Right atrium auricular region (tissue), 2 donors: Measurements from ENCODE around the gene GPATCH4. TPM values are rescaled to one million over a fixed set of nuclear protein-coding genes. Genes with fewer than 3 reads are reported as not detected.
"Not testable (repeated sequence)": the region's sequence is repeated elsewhere in the genome, so short reads cannot be mapped to it uniquely, and the experiment has no call there.

Experiments
- DNase-seq: peaks from one replicate; pipeline ENCODE4 v3.0.0-alpha.2; 2019; ENCODE audit warnings: low spot score
- H3K27ac ChIP-seq, 2 donors: fragments of 200-600 bp; sonication (generic); 1 replicate in 1 of 2; 2 replicates in 1 of 2; pipeline ENCODE4 v1.5.1; 2016 to 2019
- H3K27me3 ChIP-seq, 2 donors: fragments of 200-600 bp; sonication (generic); one replicate each; pipeline versions ENCODE4 v1.5.1 to v1.6.0; 2017 to 2019
- H3K36me3 ChIP-seq: fragments of 200-600 bp; sonication (generic); one replicate; pipeline ENCODE4 v1.5.1; 2016
- H3K4me1 ChIP-seq, 2 donors: fragments of 200-600 bp; sonication (generic); one replicate each; pipeline versions ENCODE4 v1.5.1 to v1.6.0; 2017 to 2019
- H3K4me3 ChIP-seq, 2 donors: fragments of 200-600 bp; sonication (generic); 1 replicate in 1 of 2; 2 replicates in 1 of 2; pipeline ENCODE4 v1.5.1; 2017 to 2019; ENCODE audit warnings: mild to moderate bottlenecking in 1 of 2, moderate library complexity in 1 of 2
- H3K9me3 ChIP-seq, 2 donors: fragments of 200-600 bp; sonication (generic); one replicate each; pipeline ENCODE4 v1.5.1; 2019
- total RNA-seq, 2 donors: library from RNA; depleted of rRNA; stranded (reverse); fragments of >200 nt; gene quantifications; one replicate each; pipeline ENCODE4 v1.1.0, GENCODE V29; 2016
- TF ChIP-seq, protein P1 (sequence below), 2 donors: fragments of 200-600 bp; sonication (generic); IDR thresholded peaks; one replicate each; pipeline ENCODE4 v1.5.1; 2019; ENCODE audit warnings: antibody characterized with exemption in 2 of 2

Gene GPATCH4
- total RNA-seq, 2 donors from 2014 or later = 12.7 to 14.3 TPM

DNA sequence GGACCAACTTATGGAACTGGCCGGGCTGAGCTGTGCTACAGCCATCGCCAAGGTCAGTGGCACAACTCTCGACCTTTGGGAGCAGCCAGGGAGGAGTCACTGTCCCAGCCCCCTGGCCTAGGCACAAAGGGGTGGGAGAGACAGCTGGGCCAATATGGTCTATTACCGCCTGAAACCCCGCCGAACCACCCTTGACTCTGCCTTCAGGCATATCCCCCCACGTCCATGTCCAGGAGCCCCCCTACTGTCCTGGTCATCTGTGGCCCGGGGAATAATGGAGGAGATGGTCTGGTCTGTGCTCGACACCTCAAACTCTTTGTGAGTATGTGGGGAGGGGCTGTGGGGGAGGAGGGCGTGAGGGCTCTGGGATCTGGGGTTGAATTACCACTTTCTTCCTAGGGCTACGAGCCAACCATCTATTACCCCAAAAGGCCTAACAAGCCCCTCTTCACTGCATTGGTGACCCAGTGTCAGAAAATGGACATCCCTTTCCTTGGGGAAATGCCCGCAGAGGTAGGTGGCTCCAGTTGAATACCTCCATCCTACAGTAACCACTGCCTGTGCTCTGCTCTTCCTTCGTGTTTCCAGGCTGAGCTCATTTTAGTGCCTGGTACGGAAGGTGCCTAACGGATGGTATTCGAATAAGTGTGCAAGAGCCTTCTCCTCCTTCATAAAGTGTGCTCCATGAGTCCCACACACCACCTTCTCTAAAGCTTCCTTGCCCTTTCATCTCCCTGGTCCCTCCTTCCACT, 8.9 kb downstream of the GPATCH4 start:
- H3K9me3 ChIP-seq = no peaks in the 10 kb centered on the region
- H3K4me1 ChIP-seq = peaks cover 0 to 14% of the 10 kb centered on the region in 2 donors
- H3K4me3 ChIP-seq = peak overlapping the region; percentile 55 to 71
- H3K27ac ChIP-seq = peak overlapping the region; percentile 84 to 86
- peaks cover 27% of the 10 kb centered on the region for H3K36me3 ChIP-seq
- TF ChIP-seq, protein P1, sequence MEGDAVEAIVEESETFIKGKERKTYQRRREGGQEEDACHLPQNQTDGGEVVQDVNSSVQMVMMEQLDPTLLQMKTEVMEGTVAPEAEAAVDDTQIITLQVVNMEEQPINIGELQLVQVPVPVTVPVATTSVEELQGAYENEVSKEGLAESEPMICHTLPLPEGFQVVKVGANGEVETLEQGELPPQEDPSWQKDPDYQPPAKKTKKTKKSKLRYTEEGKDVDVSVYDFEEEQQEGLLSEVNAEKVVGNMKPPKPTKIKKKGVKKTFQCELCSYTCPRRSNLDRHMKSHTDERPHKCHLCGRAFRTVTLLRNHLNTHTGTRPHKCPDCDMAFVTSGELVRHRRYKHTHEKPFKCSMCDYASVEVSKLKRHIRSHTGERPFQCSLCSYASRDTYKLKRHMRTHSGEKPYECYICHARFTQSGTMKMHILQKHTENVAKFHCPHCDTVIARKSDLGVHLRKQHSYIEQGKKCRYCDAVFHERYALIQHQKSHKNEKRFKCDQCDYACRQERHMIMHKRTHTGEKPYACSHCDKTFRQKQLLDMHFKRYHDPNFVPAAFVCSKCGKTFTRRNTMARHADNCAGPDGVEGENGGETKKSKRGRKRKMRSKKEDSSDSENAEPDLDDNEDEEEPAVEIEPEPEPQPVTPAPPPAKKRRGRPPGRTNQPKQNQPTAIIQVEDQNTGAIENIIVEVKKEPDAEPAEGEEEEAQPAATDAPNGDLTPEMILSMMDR (IDR thresholded peaks at IDR 0.05) = no peak
- no peaks in the 10 kb centered on the region for H3K27me3 ChIP-seq
- no peak for DNase-seq

DNA sequence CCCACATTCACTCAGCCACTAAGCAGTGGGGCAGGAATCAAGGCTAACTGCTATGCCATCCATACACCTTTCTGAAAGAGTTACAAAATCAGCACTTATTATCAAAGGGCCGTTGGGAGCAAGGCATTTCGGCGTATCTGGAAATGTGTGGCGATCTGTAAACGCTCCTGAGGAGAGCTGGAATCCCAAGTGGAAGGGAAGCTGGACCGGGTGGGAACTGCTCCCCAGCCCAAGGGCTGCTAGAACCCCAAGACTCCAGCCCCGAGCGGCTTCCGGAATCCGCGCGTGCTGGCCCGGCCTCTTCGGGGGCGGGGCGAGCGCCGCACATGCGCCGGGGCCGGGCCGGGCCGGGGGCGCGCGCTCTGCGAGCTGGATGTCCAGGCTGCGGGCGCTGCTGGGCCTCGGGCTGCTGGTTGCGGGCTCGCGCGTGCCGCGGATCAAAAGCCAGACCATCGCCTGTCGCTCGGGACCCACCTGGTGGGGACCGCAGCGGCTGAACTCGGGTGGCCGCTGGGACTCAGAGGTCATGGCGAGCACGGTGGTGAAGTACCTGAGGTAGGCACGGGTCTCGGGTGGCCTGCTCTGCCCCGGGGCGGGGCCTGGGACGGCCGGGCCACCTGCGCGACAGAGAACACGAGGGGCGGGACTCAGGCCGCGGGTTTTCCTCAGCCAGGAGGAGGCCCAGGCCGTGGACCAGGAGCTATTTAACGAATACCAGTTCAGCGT, 9.7 kb downstream of the GPATCH4 start, which contains the start of gene NAXE:
Gene NAXE, plus strand, starts transcription at position 345 of the 726 bp plus-strand sequence. Its CDS starts 29 bp downstream, at position 374.
- Histone ChIP-seq H3K27me3 (no peaks in the 10 kb centered on the region), H3K9me3 (no peaks in the 10 kb centered on the region), H3K27ac (peak within 1 kb of the TSS; percentile 84 to 86), H3K36me3 (peaks cover 27% of the 10 kb centered on the region), H3K4me1 (peaks cover 0 to 14% of the 10 kb centered on the region in 2 donors), H3K4me3 (peak within 1 kb of the TSS; percentile 55 to 71)
- TF ChIP-seq, protein P1 (IDR thresholded peaks at IDR 0.05) = no peak
- DNase-seq = peak; percentile 60

DNA sequence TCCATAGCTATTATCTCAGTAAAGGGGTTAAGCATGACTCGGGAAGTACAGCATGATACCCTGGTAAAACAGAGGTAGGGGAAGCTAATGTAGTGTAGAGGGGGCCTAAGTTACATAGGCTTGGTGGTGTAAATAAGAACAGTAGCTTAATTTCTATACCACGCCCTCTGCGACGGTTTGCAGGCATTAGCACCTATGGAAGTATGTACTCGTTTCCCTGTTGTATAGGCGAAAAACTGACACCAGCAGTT, 10.2 kb downstream of the GPATCH4 start:
- H3K4me3 ChIP-seq = peak overlapping the region; percentile 55 to 71
- TF ChIP-seq, protein P1 (IDR thresholded peaks at IDR 0.05) = no peak
- no peak for DNase-seq
- H3K27me3 ChIP-seq = no peaks in the 10 kb centered on the region
- H3K36me3 ChIP-seq = peaks cover 27% of the 10 kb centered on the region
- H3K27ac ChIP-seq = peak overlapping the region; percentile 84 to 86
- peaks cover 0 to 14% of the 10 kb centered on the region in 2 donors for H3K4me1 ChIP-seq
- H3K9me3 ChIP-seq = no peaks in the 10 kb centered on the region

- Histone ChIP-seq H3K4me3 (peak overlapping the region in 1 of 2 donors; percentile 71), H3K27me3 (no peaks in the 10 kb centered on the region), H3K27ac (peak overlapping the region; percentile 84 to 86), H3K9me3 (no peaks in the 10 kb centered on the region), H3K36me3 (peaks cover 22% of the 10 kb centered on the region), H3K4me1 (peaks cover 0 to 14% of the 10 kb centered on the region in 2 donors)
- TF ChIP-seq, protein P1 (IDR thresholded peaks at IDR 0.05) = no peak
- no peak for DNase-seq
These were observed 10.7 kb downstream of the GPATCH4 start for GRCh38 chr1:156590326-156591180.

GRCh38 chr1:156589546-156589945, 11.7 kb downstream of the GPATCH4 start:
- no peaks in the 10 kb centered on the region for H3K27me3 ChIP-seq
- DNase-seq = no peak
- no peak overlapping the region for H3K27ac ChIP-seq
- TF ChIP-seq, protein P1 (IDR thresholded peaks at IDR 0.05) = no peak
- H3K9me3 ChIP-seq = no peaks in the 10 kb centered on the region
- H3K4me3 ChIP-seq = no peak overlapping the region
- H3K36me3 ChIP-seq = peaks cover 12% of the 10 kb centered on the region
- H3K4me1 ChIP-seq = peaks cover 0 to 14% of the 10 kb centered on the region in 2 donors

- not testable (repeated sequence) for H3K4me3 ChIP-seq, DNase-seq, H3K36me3 ChIP-seq, H3K27me3 ChIP-seq, H3K9me3 ChIP-seq, H3K27ac ChIP-seq
- peaks cover 0 to 19% of the 10 kb centered on the region in 2 donors for H3K4me1 ChIP-seq
These were observed 13.4 kb downstream of the GPATCH4 start for GRCh38 chr1:156587927-156588326.
